Thoracic aorta (tissue), 2 donors: ENCODE measurements around the gene POLE2. TPM values are rescaled to one million over a fixed set of nuclear protein-coding genes. Genes with fewer than 3 reads are reported as not detected.
A peak's percentile ranks its signal among the peaks of the same experiment; 100 is the strongest.

Experiments used
- ATAC-seq: fragments of 150-250 bp; one replicate; pipeline ENCODE4 v1.8.0; 2017; ENCODE audit warnings: low read depth; ENCODE audit not compliant: insufficient number of reproducible peaks, low FRiP score
- DNase-seq: peaks from one replicate; pipeline ENCODE4 v3.0.0-alpha.2; 2020; ENCODE audit warnings: low spot score
- H3K27ac ChIP-seq, 2 donors: fragments of 200-600 bp; sonication (generic); 1 replicate in 1 of 2; 2 replicates in 1 of 2; pipeline ENCODE4 v1.5.1; 2016; ENCODE audit warnings: mild to moderate bottlenecking in 2 of 2, moderate library complexity in 2 of 2
- H3K27me3 ChIP-seq: fragments of 200-600 bp; sonication (generic); replicated peaks from 2 replicates; pipeline ENCODE4 v1.6.0; 2016; ENCODE audit warnings: mild to moderate bottlenecking; ENCODE audit not compliant: insufficient read depth
- H3K36me3 ChIP-seq: fragments of 200-600 bp; sonication (generic); one replicate; pipeline ENCODE4 v1.5.1; 2016
- H3K4me1 ChIP-seq, 2 donors: fragments of 200-600 bp; sonication (generic); 1 replicate in 1 of 2; 2 replicates in 1 of 2; pipeline versions ENCODE4 v1.5.1 to v1.6.0; 2016; ENCODE audit warnings: low read depth in 2 of 2, mild to moderate bottlenecking in 1 of 2; ENCODE audit not compliant: control insufficient read depth in 1 of 2
- H3K4me3 ChIP-seq: fragments of 200-600 bp; sonication (generic); 2 replicates; pipeline ENCODE4 v1.5.1; 2016; ENCODE audit warnings: mild to moderate bottlenecking
- H3K9me3 ChIP-seq: fragments of 200-600 bp; sonication (generic); 2 replicates; pipeline ENCODE4 v1.5.1; 2016
- total RNA-seq, 2 donors: library from RNA; depleted of rRNA; stranded (reverse); fragments of >200 nt; gene quantifications; one replicate each; pipeline versions ENCODE4 v1.1.0 to v1.2.3, GENCODE V29; 2016
- TF ChIP-seq, protein P1 (sequence below): fragments of 200-600 bp; sonication (generic); IDR thresholded peaks from one replicate; pipeline ENCODE4 v1.5.1; 2019; ENCODE audit warnings: antibody characterized with exemption

POLE2 gene
- total RNA-seq, 2 donors from 2014 or later: 0.27 to 9.1 TPM

DNA sequence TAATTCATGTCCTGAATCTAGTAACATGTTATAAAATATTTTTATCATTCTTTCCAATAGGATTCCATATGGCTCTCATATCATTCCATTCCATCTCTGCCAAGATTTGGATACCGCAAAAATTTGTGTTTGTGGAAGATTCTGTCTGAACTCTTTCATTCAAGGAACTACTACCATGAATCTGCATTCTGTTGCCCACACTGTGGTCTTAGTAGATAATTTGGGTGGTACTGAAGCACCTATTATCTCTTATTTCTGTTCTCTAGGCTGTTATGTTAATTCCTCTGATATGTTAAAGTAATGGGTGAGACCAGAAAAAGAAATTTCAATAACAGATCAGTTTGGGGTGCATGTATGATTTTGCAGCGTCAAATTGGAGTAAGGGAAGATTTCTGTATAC, 73.8 kb downstream of the POLE2 start:
- Histone ChIP-seq H3K27me3 (no peaks in the 10 kb centered on the region), H3K4me3 (no peak overlapping the region), H3K27ac (no peak overlapping the region), H3K9me3 (no peaks in the 10 kb centered on the region), H3K4me1 (peaks cover 4 to 11% of the 10 kb centered on the region in 2 donors), H3K36me3 (peaks cover 4% of the 10 kb centered on the region)
- TF ChIP-seq, protein P1, sequence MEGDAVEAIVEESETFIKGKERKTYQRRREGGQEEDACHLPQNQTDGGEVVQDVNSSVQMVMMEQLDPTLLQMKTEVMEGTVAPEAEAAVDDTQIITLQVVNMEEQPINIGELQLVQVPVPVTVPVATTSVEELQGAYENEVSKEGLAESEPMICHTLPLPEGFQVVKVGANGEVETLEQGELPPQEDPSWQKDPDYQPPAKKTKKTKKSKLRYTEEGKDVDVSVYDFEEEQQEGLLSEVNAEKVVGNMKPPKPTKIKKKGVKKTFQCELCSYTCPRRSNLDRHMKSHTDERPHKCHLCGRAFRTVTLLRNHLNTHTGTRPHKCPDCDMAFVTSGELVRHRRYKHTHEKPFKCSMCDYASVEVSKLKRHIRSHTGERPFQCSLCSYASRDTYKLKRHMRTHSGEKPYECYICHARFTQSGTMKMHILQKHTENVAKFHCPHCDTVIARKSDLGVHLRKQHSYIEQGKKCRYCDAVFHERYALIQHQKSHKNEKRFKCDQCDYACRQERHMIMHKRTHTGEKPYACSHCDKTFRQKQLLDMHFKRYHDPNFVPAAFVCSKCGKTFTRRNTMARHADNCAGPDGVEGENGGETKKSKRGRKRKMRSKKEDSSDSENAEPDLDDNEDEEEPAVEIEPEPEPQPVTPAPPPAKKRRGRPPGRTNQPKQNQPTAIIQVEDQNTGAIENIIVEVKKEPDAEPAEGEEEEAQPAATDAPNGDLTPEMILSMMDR: no peak
- DNase-seq (no peak), ATAC-seq (no peak)

DNA sequence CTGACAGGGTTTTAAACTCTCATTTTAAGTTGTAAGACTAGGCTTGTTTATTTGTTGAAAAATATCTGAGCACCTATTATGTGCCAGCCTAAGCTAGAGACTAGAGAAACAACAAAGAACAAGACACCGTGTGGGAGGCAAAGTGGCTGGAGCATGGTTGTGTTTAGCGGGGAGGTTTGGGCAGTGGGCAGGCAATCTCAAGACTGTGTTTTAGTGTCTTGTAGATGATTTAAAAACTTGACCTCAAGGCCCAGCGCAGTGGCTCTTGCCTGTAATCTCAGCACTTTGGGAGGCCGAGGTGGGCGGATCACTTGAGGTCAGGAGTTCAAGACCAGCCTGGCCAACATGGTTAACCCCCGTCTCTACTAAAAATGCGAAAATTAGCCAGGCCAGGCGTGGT, 75.3 kb downstream of the POLE2 start:
- no peaks in the 10 kb centered on the region for H3K36me3 ChIP-seq
- H3K4me1 ChIP-seq: no peaks in the 10 kb centered on the region
- no peak overlapping the region for H3K27ac ChIP-seq
- TF ChIP-seq, protein P1: no peak
- ATAC-seq (no peak), DNase-seq (no peak)
- no peak overlapping the region for H3K4me3 ChIP-seq
- no peaks in the 10 kb centered on the region for H3K9me3 ChIP-seq
- H3K27me3 ChIP-seq: no peaks in the 10 kb centered on the region

- Histone ChIP-seq H3K36me3 (no peaks in the 10 kb centered on the region), H3K27me3 (no peaks in the 10 kb centered on the region), H3K9me3 (no peaks in the 10 kb centered on the region), H3K4me1 (no peaks in the 10 kb centered on the region), H3K27ac (no peak overlapping the region), H3K4me3 (no peak overlapping the region)
- DNase-seq (no peak), ATAC-seq (no peak)
- TF ChIP-seq, protein P1: no peak
Measured at GRCh38 chr14:49612251-49612650, 75.8 kb downstream of the POLE2 start.

- Histone ChIP-seq H3K27ac (no peak overlapping the region), H3K9me3 (no peaks in the 10 kb centered on the region), H3K36me3 (no peaks in the 10 kb centered on the region), H3K4me3 (no peak overlapping the region), H3K27me3 (no peaks in the 10 kb centered on the region), H3K4me1 (no peaks in the 10 kb centered on the region)
- ATAC-seq (no peak), DNase-seq (no peak)
- TF ChIP-seq, protein P1: no peak
Measured at GRCh38 chr14:49607583-49607982, 80.4 kb downstream of the POLE2 start.

DNA sequence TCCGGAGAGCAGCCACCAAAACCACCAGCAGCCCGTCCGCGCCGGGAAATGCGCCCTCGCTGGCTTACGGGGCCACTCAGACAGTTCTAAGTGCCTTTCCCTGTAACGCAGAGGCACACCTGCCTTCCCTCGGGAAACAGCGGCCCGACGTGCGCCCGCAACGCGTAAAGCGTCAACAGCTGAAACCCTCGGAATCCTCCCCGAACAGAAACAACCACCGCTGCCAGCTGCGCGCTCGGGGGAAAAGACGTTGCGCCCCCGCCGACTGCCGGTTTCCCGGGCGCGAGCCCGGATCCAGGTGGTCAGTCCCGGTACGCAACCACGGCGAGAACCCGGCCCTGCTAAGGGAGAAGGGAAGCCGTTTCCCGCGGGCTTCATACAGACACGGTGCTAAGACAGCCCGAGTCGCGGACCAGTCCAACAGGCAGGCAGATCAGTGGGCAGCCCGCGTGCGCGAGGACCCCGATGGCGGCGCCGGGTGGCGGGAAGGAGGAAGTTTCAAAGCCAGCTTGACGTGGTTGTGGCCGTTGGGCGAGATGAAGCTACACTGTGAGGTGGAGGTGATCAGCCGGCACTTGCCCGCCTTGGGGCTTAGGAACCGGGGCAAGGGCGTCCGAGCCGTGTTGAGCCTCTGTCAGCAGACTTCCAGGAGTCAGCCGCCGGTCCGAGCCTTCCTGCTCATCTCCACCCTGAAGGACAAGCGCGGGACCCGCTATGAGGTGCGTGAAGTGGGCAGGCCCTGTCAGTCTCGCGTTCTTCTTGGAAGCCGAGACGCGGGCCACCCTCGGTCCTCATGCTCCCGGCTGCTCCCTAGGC, 89.3 kb downstream of the POLE2 start, which contains the start of gene LRR1:
TSS of gene LRR1 (plus strand) at position 456 of the 816 bp plus-strand sequence. CDS start at position 537, 81 bp downstream.
- peaks cover 0 to 11% of the 10 kb centered on the region in 2 donors for H3K4me1 ChIP-seq
- DNase-seq (peak; percentile 14), ATAC-seq (peak; percentile 58)
- no peaks in the 10 kb centered on the region for H3K9me3 ChIP-seq
- H3K27ac ChIP-seq: peak within 1 kb of the TSS; percentile 94 to 98
- no peaks in the 10 kb centered on the region for H3K36me3 ChIP-seq
- TF ChIP-seq, protein P1: peak; percentile 26
- peak within 1 kb of the TSS; percentile 96 for H3K4me3 ChIP-seq
- no peaks in the 10 kb centered on the region for H3K27me3 ChIP-seq
